Cerebellar nuclear complex (tissue), 1 donor: ENCODE results near the gene NR2C2AP.

Source experiments
- DNase-seq, 2 experiments: peaks; one replicate each; lab custom pipeline; 2025; lab: John Stamatoyannopoulos, UW

Gene NR2C2AP

DNA sequence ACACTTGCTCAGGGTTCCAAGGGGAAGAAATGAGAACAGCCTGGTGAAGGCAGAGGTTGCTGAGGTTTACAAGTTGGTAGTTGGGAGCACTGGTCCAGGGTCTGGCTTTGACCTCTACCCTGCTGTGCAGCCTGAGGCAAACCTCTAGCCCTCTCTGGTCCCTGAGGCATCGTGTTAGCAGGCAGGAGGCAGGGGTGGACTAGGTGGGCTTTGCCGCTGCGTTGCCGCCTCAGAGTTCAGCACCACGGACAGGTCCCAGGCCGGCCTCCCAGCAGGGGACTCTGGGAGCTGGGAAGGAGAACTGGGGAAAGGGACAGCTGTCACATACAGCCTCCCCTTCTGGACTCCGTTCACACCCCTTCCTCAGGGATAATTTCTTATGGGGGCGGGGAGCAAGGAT, 11.7 kb upstream of the NR2C2AP start:
- no peak for DNase-seq

DNA sequence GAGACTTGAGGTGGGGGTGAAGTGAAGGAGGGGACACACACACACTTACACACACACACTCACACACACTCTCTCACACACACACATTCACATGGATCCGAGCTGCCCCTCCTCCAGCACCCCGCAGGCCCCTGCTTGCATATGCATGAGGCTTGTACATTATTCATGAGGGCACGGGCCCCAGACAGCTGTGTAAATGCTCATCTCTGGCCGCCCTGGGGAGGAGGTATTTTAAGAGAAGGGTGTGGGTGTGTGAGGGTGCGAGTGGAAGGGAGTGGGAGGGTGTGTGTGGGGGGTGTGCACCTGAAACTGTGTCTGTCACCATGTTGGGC, 10.9 kb upstream of the NR2C2AP start:
- no peak for DNase-seq

DNA sequence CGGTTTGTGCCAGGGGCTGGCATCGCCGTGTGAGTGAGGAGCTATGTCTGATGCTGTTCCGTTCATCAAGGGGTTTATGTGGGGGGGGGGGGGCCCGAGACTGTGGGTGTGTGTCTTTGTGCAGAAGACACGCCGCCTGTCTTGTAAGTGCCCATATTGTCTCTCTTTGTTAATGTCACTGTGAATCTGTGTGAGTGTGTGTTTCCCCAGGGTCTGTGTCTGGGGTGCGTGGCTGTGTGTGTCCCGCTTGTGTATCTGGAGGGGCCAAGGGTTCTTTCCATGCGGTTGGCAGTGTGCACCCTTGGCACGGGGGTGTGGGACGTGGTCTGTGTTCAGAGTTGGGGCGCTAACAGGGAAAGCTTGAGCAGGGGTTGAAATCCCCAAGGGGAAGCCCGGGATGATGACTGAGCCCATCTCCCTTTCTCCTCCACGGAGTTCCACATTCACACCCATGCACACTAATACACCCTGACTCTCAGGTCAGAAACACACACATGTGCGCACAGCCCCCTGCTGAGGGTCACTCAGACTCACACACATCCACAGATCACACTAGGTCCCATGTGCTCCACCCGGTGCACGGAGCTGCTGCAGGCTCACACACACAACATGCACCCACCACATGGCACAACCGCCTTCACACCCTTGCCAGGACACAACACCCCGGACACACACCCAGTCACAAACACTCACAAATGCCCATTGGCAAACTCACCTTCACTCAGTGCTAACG, 10.4 kb upstream of the NR2C2AP start:
- DNase-seq = no peak

DNA sequence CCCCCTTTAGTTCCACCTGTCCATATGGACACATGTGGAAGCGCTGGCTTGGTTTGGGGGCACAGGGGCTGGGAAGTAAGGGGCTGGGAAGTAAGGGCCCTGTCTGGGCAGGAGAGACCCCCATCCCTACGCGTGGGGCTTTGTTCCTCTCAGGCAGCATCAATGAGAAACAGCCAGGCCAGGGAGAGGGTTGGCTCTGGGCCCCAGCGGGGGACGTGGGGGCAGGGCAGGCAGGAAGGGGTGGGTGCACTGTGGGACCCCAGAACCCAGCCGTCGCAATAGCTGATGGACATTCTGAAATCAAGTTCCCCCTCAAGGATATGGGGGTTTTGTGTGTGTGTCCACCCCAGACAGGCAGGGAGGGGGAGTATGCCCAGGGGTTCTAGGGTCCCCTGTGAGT, 9.7 kb upstream of the NR2C2AP start:
- DNase-seq = no peak

DNA sequence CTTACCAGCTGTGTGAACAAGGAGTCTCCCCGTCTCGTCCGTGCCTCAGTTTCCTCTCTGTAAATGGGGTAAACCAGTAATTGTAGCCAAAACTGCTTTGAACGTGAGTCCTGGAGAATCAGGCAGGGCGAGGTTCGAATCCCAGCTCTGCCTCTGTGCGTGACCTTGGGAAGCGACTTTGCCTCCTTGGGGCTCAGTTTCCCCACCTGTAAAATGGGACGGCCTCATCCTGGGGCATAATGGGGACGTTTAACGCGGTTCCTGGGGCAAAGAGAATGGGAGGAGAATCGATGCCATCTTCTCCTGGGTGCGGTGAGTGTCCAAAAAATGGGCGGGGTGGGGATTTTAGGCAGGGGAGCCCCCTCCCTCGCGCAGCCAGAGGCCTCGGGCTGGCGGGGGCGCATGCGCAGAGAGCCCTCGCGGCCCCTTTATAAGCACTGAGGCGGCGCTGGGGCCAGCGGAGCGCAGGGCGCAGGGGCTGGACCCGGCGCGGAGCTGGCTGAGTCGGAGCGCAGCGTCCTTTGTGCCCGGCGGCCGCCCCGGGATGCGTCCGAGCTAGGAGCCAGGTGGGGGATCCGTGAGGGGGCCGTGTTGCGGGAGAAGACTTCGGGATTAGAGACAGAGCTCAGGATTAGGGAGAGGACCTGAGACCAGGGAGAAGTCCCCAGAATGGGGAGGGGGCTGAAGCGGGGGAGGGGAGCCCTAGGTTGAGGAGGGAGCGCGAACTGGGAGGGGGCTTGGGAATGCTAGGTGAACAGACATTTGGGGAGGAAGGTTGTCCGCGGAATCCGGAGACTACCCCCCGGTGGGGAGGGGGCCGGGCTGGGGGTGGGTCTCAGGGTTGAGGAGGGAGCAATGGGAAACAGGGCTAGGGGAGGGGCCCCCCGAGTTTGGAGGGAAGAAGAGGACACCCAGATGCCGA, 8.5 kb upstream of the NR2C2AP start, which contains the start of gene NCAN:
Gene NCAN (plus strand): TSS at position 460 of the 922 bp plus-strand sequence. CDS start 4,996 bp downstream, outside the sequence.
- no peak for DNase-seq

DNA sequence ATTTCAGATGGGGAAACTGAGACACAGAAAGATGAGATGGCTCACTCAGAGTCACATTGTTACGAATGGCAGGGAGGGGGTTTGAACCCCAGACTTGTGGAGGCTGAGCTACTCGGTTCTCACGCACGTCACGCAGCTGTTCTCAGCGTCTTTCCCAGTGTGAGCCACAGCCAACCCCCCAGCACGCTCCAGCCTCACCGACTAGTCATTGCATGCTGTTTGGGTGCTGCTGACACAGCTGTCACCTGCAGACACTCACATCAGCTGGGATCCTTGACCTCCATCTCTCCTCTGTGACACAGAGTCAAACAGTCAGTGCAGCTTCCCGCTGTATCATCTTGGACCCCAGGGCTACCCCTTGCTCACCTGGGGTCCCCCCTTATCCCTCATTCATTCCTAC, 6.2 kb upstream of the NR2C2AP start:
- no peak for DNase-seq

DNA sequence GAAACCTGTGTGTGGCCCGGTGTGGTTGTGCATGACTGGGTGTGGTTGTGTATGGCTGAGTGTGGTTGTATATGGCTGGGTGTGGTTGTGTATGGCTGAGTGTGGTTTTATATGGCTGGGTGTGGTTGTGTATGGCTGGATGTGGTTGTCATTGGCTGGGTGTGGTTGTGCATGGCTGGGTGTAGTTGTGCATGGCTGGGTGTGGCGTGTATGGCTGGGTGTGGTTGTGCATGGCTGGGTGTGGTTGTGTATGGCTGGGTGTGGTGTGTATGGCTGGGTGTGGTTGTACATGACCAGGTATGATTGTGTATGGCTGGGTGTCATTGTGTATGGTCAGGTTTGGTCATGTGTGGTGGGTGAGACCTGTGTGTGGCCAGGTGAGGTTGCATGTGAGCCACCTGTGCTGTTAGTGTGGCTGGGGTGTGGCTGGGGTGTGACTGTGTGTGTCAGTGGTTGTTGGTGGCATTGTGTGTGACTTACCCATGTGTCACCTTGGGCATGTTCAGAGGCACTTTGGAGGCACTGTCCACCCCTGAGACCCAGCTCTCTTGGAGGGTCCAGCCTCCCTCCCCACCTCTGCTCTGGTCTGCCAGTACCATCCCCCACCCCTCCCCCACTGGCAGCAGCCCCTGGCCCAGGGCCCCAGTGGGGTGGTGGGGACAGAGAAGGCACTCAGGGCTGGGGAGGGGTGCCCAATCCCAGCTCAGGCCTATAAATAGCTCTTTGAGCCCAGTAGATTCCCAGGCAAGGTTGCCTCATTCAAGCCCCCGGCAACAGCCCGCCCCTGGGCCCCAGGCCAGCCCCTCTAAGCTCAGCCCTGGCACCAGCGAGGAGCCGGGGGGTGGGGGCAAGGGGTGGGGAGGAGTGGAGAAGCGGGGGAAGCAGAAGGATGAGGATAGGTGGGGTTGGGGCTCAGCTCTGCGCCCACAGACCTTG, 4.7 kb upstream of the NR2C2AP start:
- no peak for DNase-seq

DNA sequence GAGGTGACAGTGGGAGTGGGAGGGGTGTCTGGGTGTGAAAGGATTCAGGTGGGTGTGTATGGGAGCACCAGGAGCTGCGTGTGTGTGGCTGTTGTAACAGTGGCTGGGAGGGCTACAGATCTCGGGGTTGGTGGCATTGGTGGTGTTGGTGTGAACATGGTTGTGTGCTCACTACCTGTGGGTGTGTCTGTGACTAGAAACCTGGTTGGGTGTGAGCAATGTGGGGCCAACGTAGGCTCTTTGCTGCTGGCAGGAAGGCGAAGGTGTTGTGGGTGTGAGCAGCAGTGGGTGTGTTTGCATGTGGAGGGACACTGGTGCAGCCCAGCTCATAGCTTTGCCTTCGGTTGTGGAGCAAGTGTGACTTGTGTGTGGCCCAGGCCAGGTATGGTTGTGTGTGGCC, 3.7 kb upstream of the NR2C2AP start:
- DNase-seq = no peak

DNA sequence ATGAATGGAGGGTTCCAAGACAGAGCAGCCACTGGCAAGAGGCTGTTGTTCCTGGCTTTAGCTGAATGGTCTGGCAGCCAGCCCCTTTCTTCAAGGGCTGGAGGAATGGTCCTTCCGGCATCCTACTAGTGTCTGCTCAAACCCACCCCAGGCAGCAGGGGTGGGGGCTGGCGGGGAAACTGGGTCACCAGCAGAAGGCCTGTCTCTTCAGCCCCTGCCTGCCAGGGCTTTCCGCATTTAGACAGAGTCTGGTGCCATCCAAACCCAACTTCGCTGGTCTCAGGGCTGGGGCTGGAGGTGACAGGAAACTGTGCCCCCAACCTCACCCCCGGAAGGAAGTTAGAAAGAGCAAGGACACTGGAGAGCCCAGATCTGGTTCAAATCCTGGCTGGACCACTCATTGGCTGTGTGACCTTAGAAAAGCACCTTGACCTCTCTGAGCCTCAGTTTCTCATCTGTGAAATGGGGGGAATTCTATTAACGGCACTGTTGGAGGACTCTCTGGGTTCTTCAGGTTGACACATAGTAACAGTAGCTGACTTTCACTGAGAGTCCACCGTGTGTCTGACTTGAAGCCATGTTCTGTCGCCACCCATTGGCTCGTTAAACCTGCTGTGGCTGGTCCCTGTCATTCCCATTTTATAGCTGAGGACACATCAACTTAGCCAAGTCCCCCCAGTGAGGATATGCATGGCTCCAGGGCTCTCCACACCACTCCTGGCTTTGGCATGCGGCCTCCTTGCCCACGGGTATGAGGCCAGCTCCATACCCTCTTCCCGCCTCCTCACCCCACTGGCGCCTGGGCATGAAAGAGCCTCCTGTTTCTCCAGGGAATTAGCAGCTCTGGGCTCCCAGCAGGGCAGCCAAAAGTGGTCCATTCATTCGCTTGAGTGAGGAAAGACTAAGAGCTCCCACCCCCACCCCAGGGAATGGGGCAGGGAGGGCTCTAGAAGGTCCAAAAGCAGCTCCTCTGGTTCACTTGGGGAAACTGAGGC, 2.5 kb upstream of the NR2C2AP start:
- DNase-seq = no peak

DNA sequence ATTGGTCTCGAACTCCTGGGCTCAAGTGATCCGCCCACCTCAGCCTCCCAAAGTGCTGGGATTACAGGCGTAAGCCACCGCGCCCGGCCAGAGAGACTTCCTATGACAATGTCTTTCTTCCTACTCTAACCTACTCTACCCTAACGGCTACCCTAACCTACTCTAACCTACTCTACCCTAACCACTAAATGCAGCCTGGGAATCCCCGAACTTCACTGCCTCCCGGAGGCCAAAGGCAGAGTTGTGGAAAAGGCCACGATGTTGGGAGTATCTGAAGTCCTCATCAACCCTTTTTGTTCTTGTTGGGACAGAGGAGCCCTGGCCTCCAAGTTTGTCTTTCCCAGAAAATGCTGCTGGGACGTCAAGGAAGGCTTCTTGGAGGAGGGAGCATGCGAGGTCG, 967 bp upstream of the NR2C2AP start:
- no peak for DNase-seq

DNA sequence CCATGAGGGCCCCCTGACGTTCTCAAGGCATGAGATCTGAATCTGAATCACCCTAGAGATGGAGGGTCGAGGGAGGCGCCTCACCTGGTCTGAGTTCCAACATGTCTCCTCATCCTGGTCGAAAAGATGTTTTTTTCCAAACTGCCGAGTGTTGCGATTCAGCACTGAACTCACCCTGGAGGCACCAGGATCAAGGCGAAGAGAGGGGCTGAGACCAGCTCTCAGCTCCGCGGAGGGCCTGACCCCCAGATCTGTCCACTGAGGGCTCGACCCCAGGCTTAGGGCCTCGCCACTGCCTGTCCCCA, 555 bp downstream of the NR2C2AP start:
- DNase-seq = no peak

DNA sequence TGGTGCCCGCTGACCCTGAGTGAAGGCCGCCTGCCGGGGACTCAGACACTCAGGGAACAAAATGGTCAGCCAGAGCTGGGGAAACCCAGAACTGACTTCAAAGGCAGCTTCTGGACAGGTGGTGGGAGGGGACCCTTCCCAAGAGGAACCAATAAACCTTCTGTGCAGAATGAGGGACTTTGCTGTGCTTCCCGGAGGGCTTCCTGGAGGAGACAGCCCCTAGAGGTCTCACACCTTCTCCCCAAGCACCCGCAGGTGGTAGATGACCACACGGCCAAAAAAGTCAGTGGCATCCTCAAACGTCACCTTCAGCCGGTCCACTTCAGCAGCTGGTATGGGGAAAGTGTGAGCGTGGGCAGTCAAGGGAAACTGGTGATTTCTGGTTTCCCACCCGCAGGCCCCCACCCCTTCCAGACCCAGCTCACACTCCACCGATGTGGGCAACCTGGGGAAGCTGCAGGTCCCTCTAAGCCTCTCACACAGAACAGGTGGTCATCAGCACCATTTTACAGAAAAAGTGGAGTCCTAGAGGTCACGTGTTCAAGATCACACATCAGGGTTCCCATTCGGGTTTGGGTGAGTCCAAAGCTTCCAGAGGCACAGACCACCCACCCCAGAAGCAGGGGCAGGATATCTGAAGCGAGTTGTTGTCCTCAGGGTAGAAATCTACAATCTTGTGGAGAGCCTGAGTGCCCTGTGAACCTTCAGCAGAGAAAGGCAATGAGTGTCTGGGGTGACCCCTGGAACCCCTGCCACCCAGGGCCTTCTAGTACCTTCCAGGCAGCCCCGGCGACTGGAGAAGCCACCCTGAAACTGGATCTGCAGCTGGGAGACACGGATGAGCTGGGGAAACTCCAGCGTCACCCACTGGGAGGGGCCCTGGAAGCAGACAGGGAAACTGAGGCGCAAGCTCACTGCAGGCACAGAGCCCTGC, 1.2 kb downstream of the NR2C2AP start:
- DNase-seq = no peak

DNA sequence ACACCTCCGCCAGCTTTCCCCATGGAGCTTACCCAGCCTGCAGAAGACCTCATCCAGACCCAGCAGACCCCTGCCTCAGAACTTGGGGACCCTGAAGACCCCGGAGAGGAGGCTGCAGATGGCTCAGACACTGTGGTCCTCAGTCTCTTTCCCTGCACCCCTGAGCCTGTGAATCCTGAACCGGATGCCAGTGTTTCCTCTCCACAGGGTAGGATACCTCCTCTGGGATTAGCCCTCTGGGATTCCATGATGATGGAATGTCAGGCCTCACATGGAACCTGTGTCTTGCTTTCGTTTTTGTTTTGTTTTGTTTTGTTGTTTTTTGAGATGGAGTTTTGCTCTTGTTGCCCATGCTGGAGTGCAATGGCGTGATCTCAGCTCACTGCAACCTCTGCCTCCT, 9.3 kb downstream of the NR2C2AP start:
- no peak for DNase-seq

DNA sequence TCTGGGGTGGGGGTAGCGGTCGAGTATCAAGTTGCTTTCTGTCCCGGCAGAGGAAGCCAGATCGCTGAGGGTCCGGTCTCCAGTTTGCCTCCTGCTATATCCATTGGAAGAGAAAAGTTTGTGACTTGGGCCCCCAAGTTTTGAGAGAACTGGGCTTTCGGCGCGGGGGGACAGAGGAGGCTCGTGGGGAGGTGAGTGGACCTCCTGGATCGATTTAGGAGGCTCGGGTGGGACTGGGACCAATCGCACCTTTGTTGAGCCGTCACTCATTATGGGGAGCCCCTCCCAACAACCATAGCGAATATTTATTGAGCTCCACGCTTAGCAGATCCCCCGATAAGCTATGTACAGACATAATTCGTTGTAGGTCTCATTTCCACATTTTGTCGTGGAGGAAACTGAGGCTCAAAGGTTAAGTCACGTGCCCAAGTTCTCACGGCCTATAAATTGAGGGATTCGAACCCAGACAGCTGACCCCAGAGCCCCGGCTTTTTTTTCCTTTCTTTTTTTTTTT, 10.2 kb downstream of the NR2C2AP start:
- DNase-seq = no peak

DNA sequence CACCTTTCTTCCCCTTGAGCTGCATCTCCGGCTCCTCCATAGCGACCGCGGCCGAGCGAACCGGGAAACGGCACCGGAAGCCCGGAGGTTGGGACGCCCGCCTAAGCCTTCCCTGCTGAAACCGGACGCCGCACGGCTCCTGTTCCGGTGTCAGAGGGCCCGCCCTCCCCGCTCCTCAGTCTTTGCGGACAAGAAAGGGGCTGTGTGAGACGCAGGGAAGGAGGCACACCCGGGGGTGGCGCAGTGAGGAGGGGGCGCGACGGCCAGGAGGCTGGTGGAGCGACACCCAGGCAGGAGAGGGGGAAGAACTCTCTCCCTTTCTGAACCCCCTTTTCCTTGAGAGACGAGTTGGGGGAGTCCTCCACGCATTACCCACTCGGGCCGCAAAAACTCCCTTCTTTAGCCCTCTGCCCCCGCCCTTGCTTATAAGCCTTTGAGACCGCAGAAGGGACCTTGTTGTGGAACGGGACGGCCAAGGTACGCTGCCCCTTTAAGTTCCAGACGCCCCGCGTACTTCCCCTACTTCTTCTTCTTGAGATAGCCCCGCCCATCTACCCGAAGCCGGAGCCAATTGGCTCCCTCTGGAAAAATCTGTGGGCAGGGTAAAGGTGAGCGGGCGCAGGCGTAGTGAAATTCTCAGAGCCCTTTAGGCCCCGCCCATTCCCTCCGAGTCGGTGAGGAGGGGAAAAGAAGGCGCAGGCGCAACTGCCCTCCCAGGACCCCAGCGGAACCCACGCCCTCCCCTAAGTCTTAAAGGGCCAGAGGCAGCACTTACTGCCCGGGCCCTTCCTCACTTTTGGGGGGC, 10.9 kb downstream of the NR2C2AP start, which contains the start of the genes BORCS8 and RFXANK:
Gene BORCS8 (minus strand): TSS at position 75 of the 805 bp plus-strand sequence. CDS start 35 bp downstream, at position 40.
Gene RFXANK (plus strand): TSS at position 181 of the 805 bp plus-strand sequence. CDS start 1,689 bp downstream, outside the sequence.
- DNase-seq = peak; percentile 96 to 98

DNA sequence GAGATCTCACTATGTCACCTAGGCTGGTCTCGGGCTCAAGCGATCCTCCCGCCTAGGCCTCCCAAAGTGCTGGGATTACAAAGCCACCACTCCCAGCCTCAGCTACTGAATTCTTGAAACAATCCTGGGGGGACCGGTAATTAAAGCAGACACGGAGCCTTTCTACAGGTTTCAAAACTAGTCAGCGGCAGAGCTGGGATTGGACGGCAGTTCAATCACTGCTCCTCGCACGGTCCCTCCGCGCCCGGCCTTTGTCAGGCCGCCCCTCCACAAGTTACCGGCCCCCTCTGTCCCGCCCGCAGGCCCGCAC, 11.5 kb downstream of the NR2C2AP start:
- DNase-seq = no peak

DNA sequence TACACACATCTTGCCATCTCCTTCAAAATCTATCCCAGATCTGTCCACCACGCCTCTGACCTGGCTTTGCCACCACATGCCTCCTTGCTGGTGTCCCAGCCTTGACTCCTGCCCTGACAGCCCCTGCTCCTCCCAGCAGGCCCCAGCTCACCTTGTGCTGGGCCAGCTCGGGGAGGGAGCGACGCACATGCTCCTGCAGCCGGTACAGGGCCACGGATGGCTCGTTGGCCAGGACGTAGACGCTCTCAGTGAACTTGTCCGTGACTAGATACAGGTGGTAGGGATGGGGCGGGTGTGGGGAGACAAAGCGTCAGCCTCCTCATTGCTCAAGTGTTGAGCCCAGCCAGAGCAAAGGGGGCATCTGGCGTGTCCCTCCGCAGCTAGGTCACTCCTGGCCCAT, 16.5 kb downstream of the NR2C2AP start:
- no peak for DNase-seq

DNA sequence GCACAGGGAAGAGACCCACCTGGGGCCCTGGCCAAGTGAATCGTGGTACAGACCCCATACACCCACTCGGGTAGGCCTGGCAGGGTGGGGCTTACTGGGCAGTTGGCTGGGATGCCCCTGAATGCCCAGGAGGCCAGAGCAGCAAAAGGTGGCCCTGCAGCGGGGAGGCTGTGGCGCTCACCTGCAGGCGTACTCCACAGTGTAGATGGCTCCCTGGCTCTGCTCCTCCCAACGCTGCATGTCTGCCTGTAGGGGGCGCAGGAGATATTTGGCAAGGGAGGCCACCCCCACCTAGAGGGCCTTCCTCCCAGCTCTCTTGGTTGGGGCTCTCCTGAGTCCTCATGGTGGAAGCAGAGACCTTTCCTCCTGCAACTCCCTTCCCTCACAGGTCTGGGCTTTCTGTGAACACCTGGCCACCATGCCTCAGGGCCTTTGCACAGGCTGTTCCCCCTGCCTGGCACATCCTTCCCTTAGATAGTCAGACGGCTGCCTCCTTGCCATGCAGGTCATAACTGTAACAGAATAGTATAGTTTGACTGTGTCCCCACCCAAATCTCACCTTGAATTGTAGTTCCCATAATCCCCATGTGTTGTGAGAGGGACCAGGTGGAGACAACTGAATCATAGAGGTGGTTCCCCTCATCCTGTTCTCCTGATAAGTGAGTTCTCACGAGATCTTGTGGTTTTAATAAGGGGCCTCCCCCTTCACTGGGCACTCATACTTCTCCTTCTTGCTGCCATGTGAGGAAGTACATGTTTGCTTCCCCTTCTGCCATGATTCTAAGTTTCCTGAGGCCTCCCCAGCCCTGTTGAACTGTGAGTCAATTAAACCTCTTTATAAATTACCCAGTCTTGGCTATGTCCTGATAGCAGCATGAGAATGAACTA, 17.1 kb downstream of the NR2C2AP start:
- DNase-seq = no peak
